HepG2 (cell line): ENCODE measurements around the gene CS. TPM values are rescaled to one million over a fixed set of nuclear protein-coding genes. Genes with fewer than 3 reads are reported as not detected.

Experiments
- ARID3A ChIP-seq: IDR thresholded peaks from 2 replicates; pipeline ENCODE4 v1.6.1; 2012; ENCODE audit warnings: low read depth, low read length, improper control_type of control experiment
- CREB3 ChIP-seq: sonication (generic); formaldehyde crosslinking; IDR thresholded peaks from 2 replicates; pipeline ENCODE4 v1.5.0; 2020; ENCODE audit warnings: missing genetic modification reagents
- CREM ChIP-seq, 2 experiments: sonication (generic) in 1 of 2; formaldehyde crosslinking in 1 of 2; IDR thresholded peaks; 2 replicates each; pipeline versions ENCODE4 v1.4.0 to v1.6.1; 2016 to 2020; ENCODE audit warnings: antibody characterized with exemption in 1 of 2, mild to moderate bottlenecking in 1 of 2, missing genetic modification reagents in 1 of 2
- GABPB1 ChIP-seq: IDR thresholded peaks from 2 replicates; pipeline ENCODE4 v1.6.1; 2016; ENCODE audit warnings: mild to moderate bottlenecking, missing genetic modification reagents, moderate library complexity, missing compliant biosample characterization
- MAX ChIP-seq: IDR thresholded peaks from 2 replicates; pipeline ENCODE4 v1.6.1; 2012; ENCODE audit warnings: inconsistent platforms
- PCBP1 ChIP-seq: fragments of 200-400 bp; formaldehyde crosslinking; IDR thresholded peaks from 2 replicates; pipeline ENCODE4 v1.6.1; 2017; ENCODE audit warnings: mild to moderate bottlenecking, low read depth, low read length, borderline replicate concordance
- RORA ChIP-seq: sonication (generic); formaldehyde crosslinking; IDR thresholded peaks from 2 replicates; pipeline ENCODE4 v1.5.0; 2020; ENCODE audit warnings: mild to moderate bottlenecking, missing genetic modification reagents, moderate library complexity
- SALL1 ChIP-seq: sonication (generic); formaldehyde crosslinking; IDR thresholded peaks from 2 replicates; pipeline ENCODE4 v1.8.0; 2022; ENCODE audit warnings: mild to moderate bottlenecking, missing genetic modification reagents
- SIN3B ChIP-seq: fragments of 150-350 bp; IDR thresholded peaks from 2 replicates; pipeline ENCODE4 v1.6.1; 2014; ENCODE audit warnings: low read length
- SP140L ChIP-seq: sonication (generic); formaldehyde crosslinking; IDR thresholded peaks from 2 replicates; pipeline ENCODE4 v1.4.0; 2020; ENCODE audit warnings: missing genetic modification reagents, borderline replicate concordance
- THAP11 ChIP-seq: IDR thresholded peaks from 2 replicates; pipeline ENCODE4 v1.6.1; 2016; ENCODE audit warnings: missing biosample characterization, missing genetic modification reagents
- U2AF1 ChIP-seq: fragments of 200-400 bp; formaldehyde crosslinking; optimal IDR thresholded peaks from 2 replicates; pipeline ENCODE3; 2017; ENCODE audit warnings: mild to moderate bottlenecking, low read depth, low read length
- USF2 ChIP-seq, 2 experiments: sonication (generic) in 1 of 2; formaldehyde crosslinking in 1 of 2; IDR thresholded peaks; 2 replicates each; pipeline versions ENCODE4 v1.5.1 to v1.6.1; 2011 to 2020; ENCODE audit warnings: borderline replicate concordance in 1 of 2, low read depth in 1 of 2, low read length in 1 of 2, mild to moderate bottlenecking in 1 of 2, missing genetic modification reagents in 1 of 2, moderate library complexity in 1 of 2
- ZC3H4 ChIP-seq: sonication (generic); formaldehyde crosslinking; IDR thresholded peaks from 2 replicates; pipeline ENCODE4 v1.4.0; 2020; ENCODE audit warnings: missing genetic modification reagents, borderline replicate concordance
- ZNF33B ChIP-seq: sonication (generic); formaldehyde crosslinking; IDR thresholded peaks from 2 replicates; pipeline ENCODE4 v1.5.1; 2020; ENCODE audit warnings: mild to moderate bottlenecking, missing genetic modification reagents
- ZNF362 ChIP-seq: sonication (generic); formaldehyde crosslinking; IDR thresholded peaks from 2 replicates; pipeline ENCODE4 v1.4.0; 2020; ENCODE audit warnings: missing genetic modification reagents, mild to moderate bottlenecking, borderline replicate concordance
- ZNF558 ChIP-seq: sonication (generic); formaldehyde crosslinking; IDR thresholded peaks from 2 replicates; pipeline ENCODE4 v1.9.0; 2022; ENCODE audit warnings: mild to moderate bottlenecking, missing genetic modification reagents, borderline replicate concordance
- ZNF577 ChIP-seq: sonication (generic); formaldehyde crosslinking; IDR thresholded peaks from 2 replicates; pipeline ENCODE4 v1.4.0; 2020; ENCODE audit warnings: mild to moderate bottlenecking, low read depth, missing genetic modification reagents, borderline replicate concordance
- polyA plus RNA-seq, 8 experiments: library from polyadenylated mRNA; depleted of rRNA in 3 of 8; stranded (reverse) in 7 of 8; unstranded in 1 of 8; fragments of >200 nt; fragmentation: Illumina TruSeq in 4 of 8; extraction: Trizol in 4 of 8; gene quantifications; 2 replicates each; pipeline versions ENCODE4 v1.2.1 to v1.2.3, GENCODE V29; 2011 to 2016; ENCODE audit warnings: low read depth in 4 of 8, missing spikeins in 1 of 8, mixed read lengths in 1 of 8; ENCODE audit not compliant: insufficient read depth in 1 of 8
- total RNA-seq, 5 experiments: library from RNA; depleted of rRNA; stranded (reverse); fragments of >200 nt; fragmentation: Illumina TruSeq; extraction: Trizol; gene quantifications; 2 replicates each; pipeline ENCODE4 v1.2.3, GENCODE V29; 2016; ENCODE audit warnings: low read depth in 1 of 5

The CS gene
- total and polyA plus RNA-seq, 2 of the 13 experiments (the other 11 are each of a cell fraction or from before 2014, with no cell fraction given): 173 to 175 TPM

- TF ChIP-seq U2AF1 (no peak), SIN3B (peak; percentile 21), USF2 (IDR thresholded peaks at IDR 0.05; ENCODE audit: low read depth, low read length) (peak; percentile 76), USF2 (CRISPR knock-in tag; IDR thresholded peaks at IDR 0.05; ENCODE audit: borderline replicate concordance) (peak; percentile 80; the same call in 1 of the 2 replicates), SALL1 (CRISPR knock-in tag) (peak; percentile 84), ZNF33B (CRISPR knock-in tag) (0 out of 2 replicates have a peak, but pooled peaks have one; percentile 71), RORA (CRISPR knock-in tag) (no peak), THAP11 (CRISPR knock-in tag) (peak; percentile 98), ARID3A (no peak), SP140L (no peak), GABPB1 (CRISPR knock-in tag) (peak; percentile 78), MAX (peak; percentile 91), ZNF558 (CRISPR knock-in tag) (0 out of 2 replicates have a peak, but pooled peaks have one; percentile 66), PCBP1 (no peak), ZNF577 (no peak), ZNF362 (peak; percentile 9; the same call in 1 of the 2 replicates), ZC3H4 (CRISPR knock-in tag) (no peak; the same call in 1 of the 2 replicates), CREM (IDR thresholded peaks at IDR 0.05) (peak; percentile 95), CREM (CRISPR knock-in tag; IDR thresholded peaks at IDR 0.05) (no peak), CREB3 (CRISPR knock-in tag) (peak; percentile 90)
Measured at GRCh38 chr12:56315622-56316473, 15.7 kb upstream of the CS start, which contains the start of gene CNPY2 (continued).
